Measurements from ENCODE around the gene PGGHG. TPM values are rescaled to one million over a fixed set of nuclear protein-coding genes. Genes with fewer than 3 reads are reported as not detected.
"Not testable (repeated sequence)": the region's sequence is repeated elsewhere in the genome, so short reads cannot be mapped to it uniquely, and the experiment has no call there.

The PGGHG gene
- total and polyA plus RNA-seq, 8 donors = 3.5 to 44.0 (median 16.2) TPM

GRCh38 chr11:285021-285893 is 3.7 kb upstream of the PGGHG start:
- H3K4me1 ChIP-seq = peaks cover 13 to 45% (median 37%) of the 10 kb centered on the region in 4 donors
- TF ChIP-seq POLR2AphosphoS5 (IDR thresholded peaks at IDR 0.05) = no peak
- TF ChIP-seq CTCF (IDR thresholded peaks at IDR 0.05) = no peak
- TF ChIP-seq EP300 (IDR thresholded peaks at IDR 0.05) = no peak
- TF ChIP-seq POLR2A (IDR thresholded peaks at IDR 0.05) = no peak
- 80 to 86% (median 84%) methylated on average over 28 to 29 of the region's 29 CpGs for WGBS, 5 donors
- H3K9me3 ChIP-seq = no peaks in the 10 kb centered on the region
- H3K4me3 ChIP-seq = no peak overlapping the region
- no peaks in the 10 kb centered on the region for H3K36me3 ChIP-seq
- no peak for DNase-seq
- no peak overlapping the region for H3K27ac ChIP-seq
- intact Hi-C loops (cut with DNase I; ENCODE audit: low total_unique reads) = no loop called here
- peaks cover 15 to 73% (median 43%) of the 10 kb centered on the region in 3 donors for H3K27me3 ChIP-seq

GRCh38 chr11:285894-286220 is 3.1 kb upstream of the PGGHG start:
- no peaks in the 10 kb centered on the region for H3K9me3 ChIP-seq
- peaks cover 7 to 45% (median 36%) of the 10 kb centered on the region in 4 donors for H3K4me1 ChIP-seq
- TF ChIP-seq POLR2AphosphoS5 (IDR thresholded peaks at IDR 0.05) = no peak
- no peak for TF ChIP-seq CTCF (IDR thresholded peaks at IDR 0.05)
- no peak for TF ChIP-seq POLR2A (IDR thresholded peaks at IDR 0.05)
- no peak for TF ChIP-seq EP300 (IDR thresholded peaks at IDR 0.05)
- intact Hi-C loops (cut with DNase I; ENCODE audit: low total_unique reads) = no loop called here
- H3K4me3 ChIP-seq = no peak overlapping the region
- no peak overlapping the region for H3K27ac ChIP-seq
- WGBS, 5 donors = 81 to 90% (median 87%) methylated on average over 6 to 8 of the region's 8 CpGs
- peaks cover 11 to 67% (median 37%) of the 10 kb centered on the region in 3 donors for H3K27me3 ChIP-seq
- DNase-seq = no peak
- H3K36me3 ChIP-seq = peaks cover 0 to 2% (median 0%) of the 10 kb centered on the region in 4 donors

- Histone ChIP-seq H3K27ac (peak overlapping the region in 2 of 5 donors; percentile 14 to 83), H3K4me1 (peaks cover 4 to 31% (median 28%) of the 10 kb centered on the region in 4 donors), H3K27me3 (peaks cover 0 to 53% (median 23%) of the 10 kb centered on the region in 3 donors), H3K36me3 (peaks cover 0 to 13% (median 5%) of the 10 kb centered on the region in 4 donors), H3K4me3 (peak overlapping the region; percentile 63 to 87 (median 76))
- intact Hi-C loops (cut with DNase I; ENCODE audit: low total_unique reads); H3K9me3 ChIP-seq: not testable (repeated sequence)
- peak in 1 of 2 donors; percentile 59 for DNase-seq
- 73 to 86% (median 78%) methylated on average over 25 to 27 of the region's 27 CpGs for WGBS, 5 donors
Measured at GRCh38 chr11:286977-287820, 1.7 kb upstream of the PGGHG start.

GRCh38 chr11:287821-288477 is 977 bp upstream of the PGGHG start:
- Histone ChIP-seq H3K4me3 (peak overlapping the region; percentile 63 to 87 (median 76)), H3K36me3 (peaks cover 0 to 19% (median 11%) of the 10 kb centered on the region in 4 donors), H3K4me1 (peaks cover 4 to 31% (median 28%) of the 10 kb centered on the region in 4 donors), H3K9me3 (no peaks in the 10 kb centered on the region), H3K27me3 (peaks cover 0 to 46% (median 16%) of the 10 kb centered on the region in 3 donors), H3K27ac (peak overlapping the region; percentile 9 to 83 (median 80))
- 23 to 40% (median 25%) methylated on average over 27 to 41 of the region's 41 CpGs for WGBS, 5 donors
- intact Hi-C loops (cut with DNase I; ENCODE audit: low total_unique reads) = no loop called here
- peak in 1 of 2 donors; percentile 41 for DNase-seq
- TF ChIP-seq POLR2AphosphoS5 (IDR thresholded peaks at IDR 0.05) (no peak), POLR2A (IDR thresholded peaks at IDR 0.05) (no peak), CTCF (IDR thresholded peaks at IDR 0.05) (no peak), EP300 (IDR thresholded peaks at IDR 0.05) (no peak)

Measured in stomach (tissue), 9 donors.